Lung (tissue), 12 donors: ENCODE results near the gene ATXN2L. TPM values are rescaled to one million over a fixed set of nuclear protein-coding genes. Genes with fewer than 3 reads are reported as not detected.

Experiments
- ATAC-seq: fragments of 200-7000 bp; cut with Tn5 transposase; one replicate; pipeline ENCODE4 v1.9.1; 2020; ENCODE audit warnings: moderate number of reproducible peaks; ENCODE audit not compliant: insufficient read depth, low FRiP score
- DNase-seq, 3 donors: peaks; one replicate each; pipeline ENCODE4 v3.0.0-alpha.2; 2013 to 2017
- H3K27ac ChIP-seq, 2 donors: one replicate each; pipeline ENCODE4 v1.5.1; 2013; ENCODE audit warnings: mild to moderate bottlenecking in 2 of 2, moderate library complexity in 2 of 2, control low read depth in 1 of 2, inconsistent platforms in 1 of 2, low read depth in 1 of 2, low read length in 1 of 2
- H3K27me3 ChIP-seq, 3 donors: one replicate each; pipeline ENCODE4 v1.5.1; 2013; ENCODE audit warnings: low read length in 2 of 3; ENCODE audit not compliant: control insufficient read depth in 3 of 3, insufficient read depth in 3 of 3
- H3K36me3 ChIP-seq, 4 donors: one replicate each; pipeline ENCODE4 v1.5.1; 2013; ENCODE audit warnings: low read length in 4 of 4, mild to moderate bottlenecking in 1 of 4, moderate library complexity in 1 of 4; ENCODE audit not compliant: control insufficient read depth in 4 of 4, insufficient read depth in 4 of 4
- H3K4me1 ChIP-seq, 5 donors: one replicate each; pipeline ENCODE4 v1.5.1; 2013; ENCODE audit warnings: low read length in 5 of 5, mild to moderate bottlenecking in 2 of 5, moderate library complexity in 1 of 5; ENCODE audit not compliant: control insufficient read depth in 5 of 5, insufficient read depth in 5 of 5
- H3K4me3 ChIP-seq: one replicate; pipeline ENCODE4 v1.5.1; 2013; ENCODE audit warnings: mild to moderate bottlenecking, control low read depth, moderate library complexity
- H3K9ac ChIP-seq, 2 donors: one replicate each; pipeline ENCODE4 v1.5.1; 2013; ENCODE audit warnings: low read length in 2 of 2, control low read depth in 1 of 2; ENCODE audit not compliant: insufficient read depth in 1 of 2
- H3K9me3 ChIP-seq, 4 donors: one replicate each; pipeline ENCODE4 v1.5.1; 2013; ENCODE audit warnings: low read length in 3 of 4, mild to moderate bottlenecking in 1 of 4, moderate library complexity in 1 of 4; ENCODE audit not compliant: control insufficient read depth in 4 of 4, insufficient read depth in 3 of 4
- CTCF ChIP-seq: IDR thresholded peaks from 2 replicates; pipeline ENCODE4 v1.5.1; 2012; ENCODE audit warnings: mild to moderate bottlenecking; ENCODE audit errors: control extremely low read depth, extremely low read depth
- WGBS, 2 donors: extraction: QIAGEN DNeasy Blood & Tissue Kit; methylation state at CpG; one replicate each; pipeline ENCODE4 v1.1.7; 2013; 5-methylcytosine and 5-hydroxymethylcytosine counted together
- polyA plus RNA-seq, 2 donors: library from polyadenylated mRNA; stranded (reverse); fragments of 200-250 nt; gene quantifications; one replicate each; pipeline ENCODE4 v1.2.1, GENCODE V29; 2013
- total RNA-seq, 2 donors: library from RNA; depleted of rRNA in 1 of 2; stranded (reverse); fragments of >200 nt in 1 of 2; gene quantifications; one replicate each; pipeline ENCODE4 v1.2.1, GENCODE V29; 2014 to 2021
- donor health status: control.
- donor health status: control.
- donor health status: Bipolar disorder and iron deficiency.
- donor health status: healthy.
- donor health status: DM: yes; HTN: yes; CAD: no.

ATXN2L gene
- total and polyA plus RNA-seq, 4 donors = 72.1 to 140 (median 91.0) TPM

- H3K4me1 ChIP-seq = no peaks in the 10 kb centered on the region
- peaks cover 35 to 56% (median 45%) of the 10 kb centered on the region in 4 donors for H3K36me3 ChIP-seq
- H3K27ac ChIP-seq = no peak overlapping the region
- WGBS, 2 donors = 84 to 92% methylated on average over 8 of the region's 8 CpGs
- H3K27me3 ChIP-seq = no peaks in the 10 kb centered on the region
- DNase-seq (no peak), ATAC-seq (no peak)
- no peak for TF ChIP-seq CTCF
- no peak overlapping the region for H3K9ac ChIP-seq
- H3K9me3 ChIP-seq = no peaks in the 10 kb centered on the region
- no peak overlapping the region for H3K4me3 ChIP-seq
These were observed 13.9 kb downstream of the ATXN2L start for GRCh38 chr16:28836761-28837064.

GRCh38 chr16:28837672-28838557, 15.1 kb downstream of the ATXN2L start:
- Histone ChIP-seq H3K9ac (no peak overlapping the region), H3K4me3 (no peak overlapping the region), H3K36me3 (peaks cover 35 to 58% (median 41%) of the 10 kb centered on the region in 4 donors), H3K27me3 (no peaks in the 10 kb centered on the region), H3K27ac (no peak overlapping the region), H3K9me3 (no peaks in the 10 kb centered on the region), H3K4me1 (no peaks in the 10 kb centered on the region)
- DNase-seq (no peak), ATAC-seq (no peak)
- WGBS, 2 donors = 91 to 93% methylated on average over 7 of the region's 7 CpGs
- no peak for TF ChIP-seq CTCF

- H3K4me3 ChIP-seq = no peak overlapping the region
- DNase-seq (no peak), ATAC-seq (no peak)
- 100% methylated on average over 1 of the region's 1 CpG for WGBS, 2 donors
- no peaks in the 10 kb centered on the region for H3K4me1 ChIP-seq
- H3K9me3 ChIP-seq = no peaks in the 10 kb centered on the region
- no peak for TF ChIP-seq CTCF
- peaks cover 32 to 57% (median 36%) of the 10 kb centered on the region in 4 donors for H3K36me3 ChIP-seq
- H3K9ac ChIP-seq = no peak overlapping the region
- H3K27me3 ChIP-seq = no peaks in the 10 kb centered on the region
- H3K27ac ChIP-seq = no peak overlapping the region
These were observed 15.7 kb downstream of the ATXN2L start for GRCh38 chr16:28838558-28838918.
